Suprapubic skin (tissue), 4 donors: Measurements from ENCODE around the gene PRRC2B.

Experiments used
- EP300 ChIP-seq: sonication (generic); formaldehyde crosslinking; IDR thresholded peaks from one replicate; pipeline ENCODE4 v1.6.1; 2017; ENCODE audit warnings: antibody characterized with exemption
- POLR2A ChIP-seq, 2 donors: fragments of 450-650 bp; IDR thresholded peaks; one replicate each; pipeline ENCODE4 v1.6.1; 2017; ENCODE audit warnings: antibody characterized with exemption in 2 of 2, mild to moderate bottlenecking in 2 of 2, moderate library complexity in 2 of 2
- POLR2AphosphoS5 ChIP-seq, 3 donors: sonication (generic); formaldehyde crosslinking; IDR thresholded peaks; one replicate each; pipeline ENCODE4 v1.6.1; 2017; ENCODE audit warnings: antibody characterized with exemption in 3 of 3
- TF ChIP-seq, protein P1 (sequence below), 2 donors: fragments of 200-600 bp in 1 of 2; fragments of 450-650 bp in 1 of 2; sonication (generic) in 1 of 2; IDR thresholded peaks; one replicate each; pipeline ENCODE4 v1.5.1; 2016 to 2019; ENCODE audit warnings: antibody characterized with exemption in 2 of 2, mild to moderate bottlenecking in 1 of 2, moderate library complexity in 1 of 2

- TF ChIP-seq, protein P1, sequence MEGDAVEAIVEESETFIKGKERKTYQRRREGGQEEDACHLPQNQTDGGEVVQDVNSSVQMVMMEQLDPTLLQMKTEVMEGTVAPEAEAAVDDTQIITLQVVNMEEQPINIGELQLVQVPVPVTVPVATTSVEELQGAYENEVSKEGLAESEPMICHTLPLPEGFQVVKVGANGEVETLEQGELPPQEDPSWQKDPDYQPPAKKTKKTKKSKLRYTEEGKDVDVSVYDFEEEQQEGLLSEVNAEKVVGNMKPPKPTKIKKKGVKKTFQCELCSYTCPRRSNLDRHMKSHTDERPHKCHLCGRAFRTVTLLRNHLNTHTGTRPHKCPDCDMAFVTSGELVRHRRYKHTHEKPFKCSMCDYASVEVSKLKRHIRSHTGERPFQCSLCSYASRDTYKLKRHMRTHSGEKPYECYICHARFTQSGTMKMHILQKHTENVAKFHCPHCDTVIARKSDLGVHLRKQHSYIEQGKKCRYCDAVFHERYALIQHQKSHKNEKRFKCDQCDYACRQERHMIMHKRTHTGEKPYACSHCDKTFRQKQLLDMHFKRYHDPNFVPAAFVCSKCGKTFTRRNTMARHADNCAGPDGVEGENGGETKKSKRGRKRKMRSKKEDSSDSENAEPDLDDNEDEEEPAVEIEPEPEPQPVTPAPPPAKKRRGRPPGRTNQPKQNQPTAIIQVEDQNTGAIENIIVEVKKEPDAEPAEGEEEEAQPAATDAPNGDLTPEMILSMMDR (IDR thresholded peaks at IDR 0.05): no peak
- TF ChIP-seq EP300 (no peak), POLR2AphosphoS5 (IDR thresholded peaks at IDR 0.05) (no peak), POLR2A (IDR thresholded peaks at IDR 0.05) (no peak)
These were observed 53.3 kb downstream of the PRRC2B start for GRCh38 chr9:131447148-131447547.
